Heart right ventricle (tissue), 16 donors: ENCODE measurements around the gene YEATS2. TPM values are rescaled to one million over a fixed set of nuclear protein-coding genes. Genes with fewer than 3 reads are reported as not detected.

Experiments
- ATAC-seq, 8 donors: fragments of 200-7000 bp; cut with Tn5 transposase; one replicate each; pipeline ENCODE4 v1.9.1; 2020; ENCODE audit warnings: mild to moderate bottlenecking in 8 of 8, moderate library complexity in 8 of 8, moderate number of reproducible peaks in 1 of 8
- DNase-seq, 2 donors: peaks; one replicate each; pipeline ENCODE4 v3.0.0-alpha.2; 2020
- H3K27ac ChIP-seq, 10 donors: fragments of 200-600 bp; sonication (generic) in 2 of 10; one replicate each; pipeline versions ENCODE4 v1.5.0 to v1.8.0; 2020 to 2022; ENCODE audit warnings: mild to moderate bottlenecking in 3 of 10
- H3K27me3 ChIP-seq, 7 donors: fragments of 200-600 bp; one replicate each; pipeline ENCODE4 v1.8.0; 2021 to 2022; ENCODE audit warnings: mild to moderate bottlenecking in 2 of 7
- H3K36me3 ChIP-seq, 9 donors: fragments of 200-600 bp; sonication (generic) in 1 of 9; one replicate each; pipeline versions ENCODE4 v1.5.0 to v1.8.0; 2020 to 2022; ENCODE audit warnings: mild to moderate bottlenecking in 2 of 9
- H3K4me1 ChIP-seq, 9 donors: fragments of 200-600 bp; sonication (generic) in 1 of 9; one replicate each; pipeline versions ENCODE4 v1.5.0 to v1.8.0; 2020 to 2022; ENCODE audit warnings: mild to moderate bottlenecking in 4 of 9
- H3K4me3 ChIP-seq, 10 donors: fragments of 200-600 bp; sonication (generic) in 2 of 10; one replicate each; pipeline versions ENCODE4 v1.5.0 to v1.8.0; 2020 to 2022; ENCODE audit warnings: mild to moderate bottlenecking in 7 of 10, moderate library complexity in 2 of 10
- H3K9me3 ChIP-seq, 11 donors: fragments of 200-600 bp in 10 of 11; sonication (generic) in 2 of 11; one replicate each; pipeline versions ENCODE4 v1.5.0 to v1.8.0; 2013 to 2022; ENCODE audit warnings: mild to moderate bottlenecking in 2 of 11, control low read depth in 1 of 11, moderate library complexity in 1 of 11
- CTCF ChIP-seq, 9 donors: fragments of 200-600 bp; sonication (generic) in 2 of 9; IDR thresholded peaks; one replicate each; pipeline versions ENCODE4 v1.5.0 to v1.8.0; 2021 to 2022; ENCODE audit warnings: antibody characterized with exemption in 9 of 9, mild to moderate bottlenecking in 5 of 9, moderate library complexity in 1 of 9
- WGBS, 2 donors: extraction: QIAGEN DNeasy Blood & Tissue Kit; methylation state at CpG; one replicate each; pipeline ENCODE4 v1.1.7; 2013; ENCODE audit warnings: inconsistent platforms in 1 of 2; 5-methylcytosine and 5-hydroxymethylcytosine counted together
- intact Hi-C, 10 donors: fragments of 100-400 bp; cut with DNase I; formaldehyde crosslinking; loops; one replicate each; pipeline versions ENCODE4 v1.11.1 to v1.14.2; 2022
- polyA plus RNA-seq, 2 donors: library from polyadenylated mRNA; stranded (reverse); fragments of 200-250 nt; gene quantifications; one replicate each; pipeline ENCODE4 v1.2.3, GENCODE V29; 2013
- total RNA-seq, 10 donors: library from RNA; stranded (reverse); fragmentation: NEBNext Ultra II Directional in 3 of 10; extraction: Animal tissue kit (Norgen Biotek cat#: 25700) in 3 of 10; gene quantifications; one replicate each; pipeline versions ENCODE4 v1.2.1 to v1.2.4, GENCODE V29; 2021 to 2023
- donor health status: Arrhythmogenic right ventricular cardiomyopathy.
- donor health status: ischemic (EF 13 %, LVEDD 7.1; RV severe dilation, severe dysfunction).
- donor health status: healthy with polysubstance abuse.
- donor health status: DM: no; HTN: yes; CAD: no.
- donor health status: DM: no; HTN: no; CAD: no.
- donor health status: ischemic (EF 25% LVEDD 6.9; RV normal size, moderate dysfunction).
- donor health status: ischemic (EF 25% LVEDD 5.7; RV mildly dilated, moderate dysfunction).
- donor health status: healthy.
- donor health status: DM: yes; HTN: yes; CAD: no.
- donor health status: Ischemic cardiomyopathy.
- donor health status: ischemic (EF 35%, LVEDD 5.7; RV mildly dilated, moderate dysfunction).
- donor health status: nonischemic (EF 11% LVEDD 7.7; RV severe dilation, severe dysfunction).
- donor health status: DM: yes; HTN: yes; CAD: no.
- donor health status: PGD.
- donor health status: ischemic (EF 29% LVEDD 5.4; RV normal size, mild dysfunction).
- donor health status: nonischemic (EF 23%, LVEDD 6.1; RV moderate dilation, normal function).

YEATS2 gene
- total and polyA plus RNA-seq, 12 donors = 4.6 to 22.2 (median 10.1) TPM

- H3K36me3 ChIP-seq = peaks cover 0 to 95% (median 57%) of the 10 kb centered on the region in 9 donors
- H3K27me3 ChIP-seq = no peaks in the 10 kb centered on the region
- ATAC-seq (no peak), DNase-seq (no peak)
- intact Hi-C loops = no loop called here
- WGBS, 2 donors = 86 to 89% methylated on average over 1 of the region's 1 CpG
- no peak for TF ChIP-seq CTCF (IDR thresholded peaks at IDR 0.05)
- H3K4me1 ChIP-seq = peaks cover 0 to 56% (median 18%) of the 10 kb centered on the region in 9 donors
- peaks cover 0 to 57% (median 27%) of the 10 kb centered on the region in 11 donors for H3K9me3 ChIP-seq
- H3K27ac ChIP-seq = no peak overlapping the region
- H3K4me3 ChIP-seq = no peak overlapping the region
Measured at GRCh38 chr3:183654727-183655126, 42.9 kb upstream of the YEATS2 start.

- no peaks in the 10 kb centered on the region for H3K27me3 ChIP-seq
- intact Hi-C loops = no loop called here
Measured at GRCh38 chr3:183662099-183662498, 35.5 kb upstream of the YEATS2 start.

GRCh38 chr3:183664913-183665381, 32.6 kb upstream of the YEATS2 start:
- no peak for DNase-seq
- Histone ChIP-seq H3K4me3 (no peak overlapping the region), H3K27me3 (no peaks in the 10 kb centered on the region), H3K4me1 (peaks cover 3 to 48% (median 30%) of the 10 kb centered on the region in 9 donors), H3K36me3 (peaks cover 0 to 86% (median 62%) of the 10 kb centered on the region in 9 donors), H3K9me3 (no peaks in the 10 kb centered on the region), H3K27ac (peak overlapping the region in 2 of 10 donors; percentile 27 to 51)
- TF ChIP-seq CTCF (IDR thresholded peaks at IDR 0.05) = no peak
- 64 to 74% methylated on average over 3 of the region's 3 CpGs for WGBS, 2 donors
- peak in 3 of 8 donors; percentile 25 to 60 (median 59) for ATAC-seq
- intact Hi-C loops = no loop called here

More at GRCh38 chr3:183662099-183662498, 35.5 kb upstream of the YEATS2 start:
- H3K4me1 ChIP-seq = peaks cover 3 to 72% (median 45%) of the 10 kb centered on the region in 9 donors
- peaks cover 0 to 86% (median 57%) of the 10 kb centered on the region in 9 donors for H3K36me3 ChIP-seq
- H3K4me3 ChIP-seq = no peak overlapping the region
- 43 to 60% methylated on average over 3 of the region's 3 CpGs for WGBS, 2 donors
- no peak for DNase-seq
- no peaks in the 10 kb centered on the region for H3K9me3 ChIP-seq
- no peak for ATAC-seq
- no peak for TF ChIP-seq CTCF (IDR thresholded peaks at IDR 0.05)
- H3K27ac ChIP-seq = peak overlapping the region in 3 of 10 donors; percentile 7 to 49 (median 12)

GRCh38 chr3:183680061-183680460, 17.5 kb upstream of the YEATS2 start:
- 92 to 95% methylated on average over 3 of the region's 3 CpGs for WGBS, 2 donors
- TF ChIP-seq CTCF (IDR thresholded peaks at IDR 0.05) = no peak
- H3K36me3 ChIP-seq = peaks cover 0 to 87% (median 18%) of the 10 kb centered on the region in 9 donors
- H3K4me1 ChIP-seq = peaks cover 0 to 5% (median 0%) of the 10 kb centered on the region in 9 donors
- H3K4me3 ChIP-seq = no peak overlapping the region
- intact Hi-C loops = no loop called here
- ATAC-seq (no peak), DNase-seq (no peak)
- no peaks in the 10 kb centered on the region for H3K9me3 ChIP-seq
- H3K27me3 ChIP-seq = no peaks in the 10 kb centered on the region
- no peak overlapping the region for H3K27ac ChIP-seq
